Colonic mucosa (tissue), 4 donors: Measurements from ENCODE around the gene MAJIN. TPM values are rescaled to one million over a fixed set of nuclear protein-coding genes. Genes with fewer than 3 reads are reported as not detected.

ENCODE experiments used
- DNase-seq: peaks from one replicate; pipeline ENCODE4 v3.0.0-alpha.2; 2020
- H3K27ac ChIP-seq: fragments of 200-600 bp; one replicate; pipeline ENCODE4 v1.8.0; 2021
- H3K27me3 ChIP-seq: fragments of 200-600 bp; one replicate; pipeline ENCODE4 v1.8.0; 2021
- H3K36me3 ChIP-seq: fragments of 200-600 bp; one replicate; pipeline ENCODE4 v1.8.0; 2021
- H3K4me1 ChIP-seq: fragments of 200-600 bp; one replicate; pipeline ENCODE4 v1.8.0; 2021; ENCODE audit warnings: mild to moderate bottlenecking
- H3K4me3 ChIP-seq: fragments of 200-600 bp; one replicate; pipeline ENCODE4 v1.8.0; 2021
- H3K9ac ChIP-seq, 2 donors: one replicate each; pipeline ENCODE4 v1.7.0; 2013; ENCODE audit warnings: control low read depth in 2 of 2, low read depth in 2 of 2, low read length in 2 of 2
- H3K9me3 ChIP-seq: fragments of 200-600 bp; one replicate; pipeline ENCODE4 v1.8.0; 2021
- CTCF ChIP-seq: fragments of 200-600 bp; IDR thresholded peaks from one replicate; pipeline ENCODE4 v1.8.0; 2022; ENCODE audit warnings: antibody characterized with exemption, mild to moderate bottlenecking
- intact Hi-C: fragments of 100-400 bp; cut with DNase I; formaldehyde crosslinking; loops from one replicate; pipeline ENCODE4 v1.14.1; 2022
- total RNA-seq, 2 donors: library from RNA; stranded (reverse); fragmentation: NEBNext Ultra II Directional in 1 of 2; extraction: Animal tissue kit (Norgen Biotek cat#: 25700) in 1 of 2; gene quantifications; one replicate each; pipeline ENCODE4 v1.2.1, GENCODE V29; 2021
- donor health status: healthy.
- donor health status: DM: no; HTN: no; CAD: no.
- donor health status: DM: no; HTN: no; CAD: no.

MAJIN gene
- total RNA-seq, 2 donors from 2014 or later = not detected

GRCh38 chr11:64930340-64930739, 41.6 kb downstream of the MAJIN start:
- peaks cover 8% of the 10 kb centered on the region for H3K36me3 ChIP-seq
- intact Hi-C loops = loop anchor here (10.0 kb wide), 1 partner anchor 54 kb away; no protein-coding TSS in a partner anchor
- no peaks in the 10 kb centered on the region for H3K27me3 ChIP-seq
- no peaks in the 10 kb centered on the region for H3K9me3 ChIP-seq
- H3K4me3 ChIP-seq = no peak overlapping the region
- DNase-seq = no peak
- no peak for TF ChIP-seq CTCF
- no peak overlapping the region for H3K9ac ChIP-seq
- no peak overlapping the region for H3K27ac ChIP-seq
- peaks cover 7% of the 10 kb centered on the region for H3K4me1 ChIP-seq

DNA sequence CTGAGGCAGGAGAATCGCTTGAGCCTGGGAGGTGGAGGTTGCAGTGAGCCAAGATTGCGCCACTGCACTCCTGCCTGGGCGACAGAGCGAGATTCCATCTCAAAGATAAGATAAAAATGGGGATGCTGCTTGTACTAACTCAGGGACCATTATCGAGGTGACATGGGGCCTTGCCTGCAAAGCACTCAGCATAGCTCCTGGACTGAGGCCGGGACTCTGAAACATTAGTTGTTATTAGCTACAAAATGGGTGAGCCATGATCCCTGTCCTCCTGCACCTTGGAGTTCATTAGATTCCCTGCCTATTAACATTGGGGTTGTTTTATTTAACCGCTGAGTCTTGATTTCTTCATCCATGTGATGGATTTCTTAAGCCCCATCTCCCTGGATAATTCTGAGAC, 42.3 kb downstream of the MAJIN start:
- Histone ChIP-seq H3K27ac (no peak overlapping the region), H3K9ac (no peak overlapping the region), H3K4me1 (peaks cover 10% of the 10 kb centered on the region), H3K36me3 (peaks cover 8% of the 10 kb centered on the region), H3K4me3 (no peak overlapping the region), H3K9me3 (no peaks in the 10 kb centered on the region), H3K27me3 (no peaks in the 10 kb centered on the region)
- no peak for DNase-seq
- no peak for TF ChIP-seq CTCF
- intact Hi-C loops = loop anchor here (10.0 kb wide), 1 partner anchor 55 kb away; no protein-coding TSS in a partner anchor

DNA sequence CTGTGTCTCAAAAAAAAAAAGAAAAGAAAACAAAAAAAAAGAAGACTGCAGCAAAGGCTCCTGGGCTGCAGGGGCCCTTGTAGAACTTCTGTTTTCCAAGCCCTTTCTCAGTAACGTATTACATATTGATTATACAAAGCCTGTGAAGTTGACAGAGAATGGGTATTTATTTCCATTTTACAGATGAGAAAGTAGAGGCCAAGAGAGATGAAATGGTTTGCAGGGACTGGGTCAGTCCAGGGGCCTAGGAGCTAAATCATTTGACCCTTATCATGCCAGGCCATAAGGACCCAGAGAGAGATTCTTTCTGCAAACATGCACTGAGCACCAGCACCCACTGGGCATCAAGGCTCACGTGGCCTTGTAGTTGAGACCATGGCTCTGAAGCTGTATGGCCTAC, 43.0 kb downstream of the MAJIN start:
- no peak overlapping the region for H3K27ac ChIP-seq
- no peaks in the 10 kb centered on the region for H3K9me3 ChIP-seq
- peaks cover 10% of the 10 kb centered on the region for H3K4me1 ChIP-seq
- TF ChIP-seq CTCF = no peak
- intact Hi-C loops = no loop called here
- H3K9ac ChIP-seq = no peak overlapping the region
- DNase-seq = no peak
- H3K4me3 ChIP-seq = no peak overlapping the region
- H3K36me3 ChIP-seq = peaks cover 8% of the 10 kb centered on the region
- no peaks in the 10 kb centered on the region for H3K27me3 ChIP-seq

- DNase-seq = no peak
- Histone ChIP-seq H3K27me3 (no peaks in the 10 kb centered on the region), H3K4me3 (no peak overlapping the region), H3K27ac (no peak overlapping the region), H3K4me1 (peaks cover 16% of the 10 kb centered on the region), H3K9me3 (no peaks in the 10 kb centered on the region), H3K9ac (no peak overlapping the region), H3K36me3 (peaks cover 8% of the 10 kb centered on the region)
- intact Hi-C loops = no loop called here
- no peak for TF ChIP-seq CTCF
Observed at GRCh38 chr11:64926689-64927088, 45.2 kb downstream of the MAJIN start.

GRCh38 chr11:64925536-64926436, 46.1 kb downstream of the MAJIN start:
- Histone ChIP-seq H3K4me3 (peak overlapping the region; percentile 98), H3K9me3 (no peaks in the 10 kb centered on the region), H3K9ac (peak overlapping the region; percentile 86 to 94), H3K36me3 (peaks cover 8% of the 10 kb centered on the region), H3K27ac (no peak overlapping the region), H3K27me3 (no peaks in the 10 kb centered on the region), H3K4me1 (peaks cover 16% of the 10 kb centered on the region)
- DNase-seq = no peak
- intact Hi-C loops = no loop called here
- TF ChIP-seq CTCF = no peak
